Muscle of back (tissue), 11 donors: ENCODE measurements around the gene EPS8L1. TPM values are rescaled to one million over a fixed set of nuclear protein-coding genes. Genes with fewer than 3 reads are reported as not detected.
"Not testable (repeated sequence)": the region's sequence is repeated elsewhere in the genome, so short reads cannot be mapped to it uniquely, and the experiment has no call there.

Source experiments
- DNase-seq, 3 donors: peaks; one replicate each; pipeline versions ENCODE4 v3.0.0 to v3.0.0-alpha.2; 2013
- polyA plus RNA-seq, 10 donors: library from polyadenylated mRNA; unstranded; fragments of 120-200 nt; gene quantifications; one replicate each; pipeline ENCODE4 v1.2.1, GENCODE V29; 2013; ENCODE audit not compliant: insufficient read length in 10 of 10

EPS8L1 gene
- polyA plus RNA-seq, 10 donors, result 2.8 to 9.1 (median 4.7) TPM

DNA sequence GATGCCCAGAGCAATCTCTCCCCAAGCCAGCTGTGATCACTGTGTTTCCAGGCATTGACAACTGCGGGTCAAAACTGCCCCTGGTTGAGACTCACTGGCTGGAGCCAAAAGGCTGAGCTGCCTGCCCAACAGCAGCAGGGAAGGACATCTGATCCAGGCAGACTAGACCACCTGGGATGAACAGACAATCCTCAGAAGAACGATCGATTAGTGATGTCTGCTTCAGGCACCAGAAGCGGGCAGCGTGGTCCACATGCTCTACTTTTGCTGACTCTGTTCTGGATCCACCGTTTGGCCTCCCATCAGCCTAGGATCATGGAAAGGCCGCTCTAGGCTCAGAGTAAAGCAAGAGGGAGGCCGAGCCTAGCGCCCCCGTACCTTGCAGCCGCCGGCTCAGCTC lies 27.7 kb upstream of the EPS8L1 start:
- DNase-seq, result no peak

GRCh38 chr19:55048446-55048845 lies 27.2 kb upstream of the EPS8L1 start:
- DNase-seq, result no peak

DNA sequence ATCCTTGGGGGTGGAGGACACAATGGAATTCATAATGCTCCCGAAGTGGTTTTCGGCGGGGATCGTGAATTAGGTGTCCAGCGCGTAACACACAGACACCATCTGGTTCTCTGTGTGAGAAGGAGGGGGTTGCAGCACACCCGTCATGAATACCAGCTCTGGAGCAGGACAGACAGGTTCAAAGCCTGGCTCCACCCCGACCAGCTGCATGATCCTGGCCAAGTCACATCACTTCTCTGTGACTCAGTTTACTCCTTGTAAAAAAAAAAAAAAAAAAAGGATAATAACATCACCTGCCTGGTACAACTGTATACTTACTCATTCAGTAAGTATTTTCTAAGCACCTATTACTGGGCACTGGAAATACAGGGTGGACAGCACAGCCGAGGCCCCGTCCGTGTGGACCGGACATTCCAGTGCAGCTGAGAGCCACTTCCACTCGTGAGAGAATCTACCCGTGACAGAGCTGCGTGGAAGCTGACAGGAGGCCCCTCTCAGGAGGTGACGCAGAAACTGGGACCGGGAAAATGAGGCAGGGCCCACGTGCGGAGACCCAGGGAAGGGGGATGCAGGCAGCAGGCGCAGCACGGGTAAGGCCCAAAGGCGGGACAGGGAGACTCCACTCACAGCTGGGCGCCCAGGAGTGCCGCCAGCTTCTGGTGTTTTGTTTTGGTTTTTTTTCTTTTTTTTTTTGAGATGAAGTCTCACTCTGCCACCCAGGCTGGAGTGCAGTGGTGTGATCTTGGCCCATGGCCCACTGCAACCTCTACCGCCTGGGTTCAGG lies 24.7 kb upstream of the EPS8L1 start:
- DNase-seq, result no peak

DNA sequence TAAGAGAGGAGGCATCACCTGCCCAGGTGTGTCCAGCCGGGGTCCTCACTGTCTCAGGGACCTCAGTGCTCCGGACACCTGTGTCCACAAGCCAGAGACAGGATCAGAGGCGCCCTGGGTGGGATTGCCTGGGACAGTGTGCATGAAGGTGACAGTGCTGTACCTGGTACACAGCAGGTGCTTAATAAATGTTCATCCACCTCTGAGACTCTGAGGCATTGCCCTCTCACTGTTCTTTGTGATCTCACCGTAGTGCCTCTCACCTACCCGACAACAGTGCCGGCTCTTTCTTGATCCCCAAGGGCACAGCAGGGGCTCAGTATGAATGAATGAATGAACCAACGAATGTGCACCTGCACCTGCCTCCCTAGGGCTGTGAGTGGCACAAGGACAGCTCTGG lies 21.9 kb upstream of the EPS8L1 start:
- DNase-seq, result no peak

DNA sequence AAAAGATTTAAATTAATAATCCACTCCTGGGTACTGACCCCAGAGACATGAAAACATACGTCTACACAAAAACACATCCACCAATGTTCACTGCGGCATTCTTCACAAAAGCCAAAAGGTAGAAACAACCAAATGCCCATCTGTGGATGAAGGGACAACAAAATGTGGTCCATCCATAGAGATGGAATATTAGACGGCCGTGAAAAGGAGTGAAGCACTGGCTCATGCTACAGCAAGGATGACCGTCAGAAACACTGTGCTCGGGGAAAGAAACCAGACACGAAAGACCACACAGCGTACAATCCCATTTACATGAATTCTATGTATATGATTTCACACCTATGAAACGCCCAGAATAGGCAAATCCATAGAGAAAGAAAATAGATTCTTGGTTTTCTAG lies 18.8 kb upstream of the EPS8L1 start:
- DNase-seq, result no peak

- DNase-seq, result no peak
These were observed 16.7 kb upstream of the EPS8L1 start for GRCh38 chr19:55058781-55059610.

DNA sequence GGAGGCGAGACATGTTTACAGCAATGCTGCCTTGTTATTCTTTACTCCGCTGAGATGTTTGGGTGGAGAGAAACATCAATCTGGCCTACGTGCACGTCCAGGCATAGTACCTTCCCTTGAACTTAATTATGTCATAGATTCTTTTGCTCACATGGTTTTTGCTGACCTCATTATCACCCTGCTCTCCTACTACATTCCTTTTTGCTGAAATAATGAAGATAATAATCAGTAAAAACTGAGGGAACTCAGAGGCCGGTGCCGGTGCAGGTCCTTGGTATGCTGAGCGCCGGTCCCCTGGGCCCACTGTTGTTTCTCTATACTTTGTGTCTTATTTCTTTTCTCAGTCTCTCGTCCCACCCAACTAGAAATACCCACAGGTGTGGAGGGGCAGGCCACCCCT lies 15.4 kb upstream of the EPS8L1 start:
- not testable (repeated sequence) for DNase-seq

- DNase-seq, result peak; percentile 91 to 95 (median 91)
These were observed 12.8 kb upstream of the EPS8L1 start, which contains the start of gene RDH13 for GRCh38 chr19:55062735-55063491. TSS of gene RDH13 (minus strand) at chr19:55063148. CDS start at chr19:55063032, 116 bp downstream.

- no peak for DNase-seq
These were observed 12.2 kb upstream of the EPS8L1 start for GRCh38 chr19:55063492-55063843.

GRCh38 chr19:55065516-55065915 lies 10.2 kb upstream of the EPS8L1 start:
- not testable (repeated sequence) for DNase-seq

DNA sequence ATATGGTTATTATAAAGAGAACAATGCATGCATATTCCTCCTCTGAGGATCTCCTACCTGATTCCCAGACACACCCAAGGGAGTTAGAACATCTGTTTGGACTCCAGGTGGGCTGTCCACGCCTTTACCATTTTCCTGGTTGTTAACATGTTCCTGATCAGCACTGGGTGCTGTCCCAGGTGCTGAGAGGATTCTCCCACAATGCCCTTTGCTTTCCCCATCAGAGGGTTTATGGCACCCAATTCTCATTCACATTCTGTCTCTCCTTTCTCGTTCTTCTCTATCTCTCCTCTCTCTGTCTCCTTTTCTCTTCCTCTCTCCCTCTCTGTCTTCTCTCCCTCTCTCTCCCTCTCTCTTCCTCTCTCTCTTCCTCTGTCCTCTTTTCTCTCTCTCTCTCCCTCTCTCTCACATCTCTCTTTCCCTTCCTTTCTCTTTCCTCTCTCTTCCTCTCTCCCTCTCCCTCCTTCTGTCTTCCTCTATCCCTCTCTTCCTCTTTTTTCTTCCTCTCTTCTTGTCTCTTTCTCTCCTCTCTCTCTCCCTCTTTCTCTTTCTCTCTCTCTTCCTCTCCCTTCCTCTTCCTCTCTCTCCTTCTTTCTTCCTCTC lies 9.5 kb upstream of the EPS8L1 start:
- no peak for DNase-seq

DNA sequence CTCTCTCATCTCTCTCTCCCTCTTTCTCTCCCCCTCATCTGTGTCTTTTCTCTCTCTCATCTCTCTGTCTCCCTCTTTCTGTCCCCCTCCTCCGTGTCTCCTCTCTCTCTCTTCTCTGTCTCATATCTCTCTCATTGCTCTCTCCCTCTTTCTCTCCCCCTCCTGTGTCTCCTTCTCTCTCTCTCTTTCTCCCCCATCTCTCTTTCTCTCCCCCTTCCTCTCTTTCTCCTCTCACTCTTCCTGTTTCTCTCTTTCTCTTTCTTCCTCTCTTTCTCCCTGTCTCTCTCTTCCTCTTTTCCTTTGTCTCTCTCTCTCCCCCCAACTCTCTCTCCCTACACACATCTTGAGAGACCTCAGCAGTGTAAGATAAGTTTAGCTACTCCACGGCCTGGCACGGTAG lies 7.8 kb upstream of the EPS8L1 start:
- no peak for DNase-seq

GRCh38 chr19:55068950-55069864 lies 6.5 kb upstream of the EPS8L1 start:
- DNase-seq, result no peak

DNA sequence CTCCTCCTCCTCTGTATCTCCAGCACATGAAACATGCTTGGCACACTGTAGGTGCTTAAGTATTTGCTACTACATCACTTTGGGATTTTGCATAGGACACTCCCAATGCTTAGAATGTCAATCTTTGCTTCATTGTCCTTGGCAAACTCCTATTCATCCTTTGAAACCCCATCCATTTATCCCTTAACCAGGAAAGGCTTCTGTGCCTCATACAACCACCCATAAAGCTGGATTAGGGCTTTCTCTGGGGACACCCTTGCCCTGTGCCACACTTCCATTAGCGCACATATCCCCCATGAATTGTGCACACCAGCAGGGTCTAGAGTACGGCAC lies 5.8 kb upstream of the EPS8L1 start:
- no peak for DNase-seq

GRCh38 chr19:55070466-55071128 lies 5.1 kb upstream of the EPS8L1 start:
- no peak for DNase-seq

DNA sequence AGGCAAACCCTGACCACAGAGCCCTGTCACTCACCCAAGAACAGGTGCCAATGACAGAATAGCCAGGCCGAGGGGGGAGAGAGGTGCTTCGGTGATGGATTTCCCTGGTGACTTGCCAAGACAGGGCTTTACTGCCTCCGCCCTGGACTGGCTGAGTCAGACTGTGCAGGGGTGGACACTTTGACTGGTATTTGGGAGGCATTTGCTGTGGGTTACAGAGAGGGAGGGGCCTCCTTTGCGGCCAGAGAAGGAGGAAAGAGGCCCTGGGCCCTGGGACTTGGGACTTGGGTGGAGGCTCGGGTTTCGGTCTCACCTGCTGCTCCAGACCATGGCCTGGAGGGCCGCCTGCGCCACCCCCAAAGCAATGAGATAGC lies 4.6 kb upstream of the EPS8L1 start:
- DNase-seq, result peak in 2 of 3 donors; percentile 43 to 48

- DNase-seq, result no peak
These were observed 3.8 kb upstream of the EPS8L1 start for GRCh38 chr19:55071913-55072312.

- no peak for DNase-seq
These were observed 652 bp downstream of the EPS8L1 start for GRCh38 chr19:55076321-55076720.

GRCh38 chr19:55077106-55077505 lies 1.4 kb downstream of the EPS8L1 start:
- DNase-seq, result no peak

- DNase-seq, result no peak
These were observed 3.3 kb downstream of the EPS8L1 start for GRCh38 chr19:55078996-55079395.
